NCI-H146 treated with DMSO at 0.1 percent for 48 hours (cell line): Measurements from ENCODE around the gene HAND1.
A peak's percentile ranks its signal among the peaks of the same experiment; 100 is the strongest.

ENCODE experiments used
- DNase-seq: peaks from one replicate; lab custom pipeline; 2025; ENCODE audit not compliant: unreplicated experiment; lab: John Stamatoyannopoulos, UW

Gene HAND1

GRCh38 chr5:154461531-154461930 is 16.5 kb downstream of the HAND1 start:
- DNase-seq = no peak

DNA sequence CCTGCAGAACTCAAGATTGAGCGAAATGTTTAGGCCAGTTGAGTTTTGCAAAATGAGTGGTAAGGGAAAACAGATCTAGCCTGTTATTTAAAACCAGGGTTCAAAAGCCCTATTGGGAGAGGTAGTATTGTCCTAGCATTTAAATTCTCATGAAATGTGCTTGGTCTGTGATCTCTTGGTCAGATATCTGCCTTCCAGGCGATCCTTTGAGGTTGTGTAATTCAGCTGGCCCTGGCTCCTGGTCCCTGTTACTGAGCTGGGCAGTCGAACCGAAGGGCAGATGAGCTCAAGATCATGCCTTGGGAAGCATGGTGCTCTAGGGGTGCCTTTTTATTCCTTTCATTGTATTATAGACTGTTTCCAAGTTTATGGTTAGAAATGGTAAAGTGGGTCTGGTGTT is 17.9 kb downstream of the HAND1 start:
- DNase-seq = no peak

- DNase-seq = no peak
Observed at GRCh38 chr5:154459015-154459414, 19.0 kb downstream of the HAND1 start.

DNA sequence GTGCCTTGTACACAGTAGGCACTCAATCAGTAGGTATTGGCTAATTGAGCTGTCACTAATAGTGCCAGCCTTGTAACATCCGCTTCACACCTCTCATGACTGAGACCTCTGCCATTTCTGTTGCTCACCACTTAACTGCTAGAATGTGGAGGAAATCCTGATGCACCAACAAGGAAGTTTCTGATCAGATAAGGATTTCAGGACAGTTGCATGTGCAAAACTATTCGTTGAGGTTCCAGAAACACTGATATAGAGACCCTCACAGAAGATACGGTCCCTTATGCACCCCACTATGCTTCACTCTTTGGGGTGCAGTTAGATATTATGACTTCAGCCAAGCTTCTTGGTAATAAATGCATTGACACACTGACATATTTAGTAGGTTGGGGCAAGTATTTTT is 21.5 kb downstream of the HAND1 start:
- no peak for DNase-seq

GRCh38 chr5:154455585-154455984 is 22.4 kb downstream of the HAND1 start:
- DNase-seq = no peak

- no peak for DNase-seq
Observed at GRCh38 chr5:154451957-154452356, 26.1 kb downstream of the HAND1 start.

DNA sequence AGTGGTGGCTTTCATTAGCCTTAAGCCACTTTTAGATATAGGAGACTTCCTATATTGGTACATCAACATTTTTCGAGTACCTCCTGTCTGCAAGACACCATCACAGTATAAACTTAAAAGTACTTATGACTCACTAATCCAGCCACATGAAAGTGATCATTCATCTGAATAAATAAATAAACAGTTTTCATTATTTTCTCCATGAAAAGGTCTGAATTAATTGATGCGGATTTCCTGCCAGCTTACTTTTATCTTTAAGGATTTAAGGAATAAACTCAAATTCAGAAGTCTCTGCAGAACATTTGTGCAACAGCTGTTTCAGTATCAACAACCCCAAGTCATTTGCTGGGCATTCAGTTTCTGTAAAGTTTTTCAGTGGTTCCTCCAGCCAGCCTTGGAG is 28.2 kb downstream of the HAND1 start:
- no peak for DNase-seq

GRCh38 chr5:154447089-154447725 is 30.8 kb downstream of the HAND1 start:
- no peak for DNase-seq

DNA sequence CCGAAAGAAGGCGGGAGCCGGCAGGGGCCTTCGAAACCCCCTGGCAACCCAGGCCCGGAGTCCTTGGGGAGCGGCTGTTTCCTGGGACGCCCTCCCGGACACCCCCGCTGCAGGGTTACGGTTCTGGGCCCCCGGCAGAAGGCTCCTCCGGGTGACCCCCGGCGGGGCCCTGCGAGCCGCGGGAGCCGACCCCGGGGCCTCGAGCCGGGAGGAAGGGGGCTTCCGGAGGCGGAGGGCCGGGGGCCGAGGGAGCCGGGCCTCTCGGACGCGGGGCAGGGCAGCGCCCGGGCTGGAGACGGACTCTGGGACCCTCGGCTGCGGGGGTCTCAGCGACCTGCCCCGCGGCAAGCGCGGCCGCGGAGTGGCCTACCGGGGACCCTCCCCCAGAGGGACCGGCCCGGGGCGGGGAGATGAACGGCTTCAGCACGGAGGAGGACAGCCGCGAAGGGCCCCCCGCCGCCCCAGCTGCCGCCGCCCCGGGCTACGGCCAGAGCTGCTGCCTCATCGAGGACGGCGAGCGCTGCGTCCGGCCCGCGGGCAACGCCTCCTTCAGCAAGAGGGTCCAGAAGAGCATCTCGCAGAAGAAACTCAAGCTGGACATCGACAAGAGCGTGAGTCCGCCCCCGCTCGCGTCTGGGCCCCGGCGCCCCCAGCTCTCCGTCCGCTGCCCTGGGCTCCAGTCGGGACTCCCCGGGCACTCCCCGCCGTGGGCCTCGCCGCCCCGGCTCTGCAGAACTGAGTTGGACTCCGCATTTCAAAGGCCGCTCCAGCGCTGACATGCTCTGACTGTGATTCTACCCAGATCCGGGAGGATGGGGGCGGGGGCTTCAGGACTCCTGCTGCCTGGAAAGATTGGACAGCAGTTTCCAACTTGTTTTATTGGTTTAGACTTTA is 31.6 kb downstream of the HAND1 start:
- DNase-seq = peak; percentile 2

DNA sequence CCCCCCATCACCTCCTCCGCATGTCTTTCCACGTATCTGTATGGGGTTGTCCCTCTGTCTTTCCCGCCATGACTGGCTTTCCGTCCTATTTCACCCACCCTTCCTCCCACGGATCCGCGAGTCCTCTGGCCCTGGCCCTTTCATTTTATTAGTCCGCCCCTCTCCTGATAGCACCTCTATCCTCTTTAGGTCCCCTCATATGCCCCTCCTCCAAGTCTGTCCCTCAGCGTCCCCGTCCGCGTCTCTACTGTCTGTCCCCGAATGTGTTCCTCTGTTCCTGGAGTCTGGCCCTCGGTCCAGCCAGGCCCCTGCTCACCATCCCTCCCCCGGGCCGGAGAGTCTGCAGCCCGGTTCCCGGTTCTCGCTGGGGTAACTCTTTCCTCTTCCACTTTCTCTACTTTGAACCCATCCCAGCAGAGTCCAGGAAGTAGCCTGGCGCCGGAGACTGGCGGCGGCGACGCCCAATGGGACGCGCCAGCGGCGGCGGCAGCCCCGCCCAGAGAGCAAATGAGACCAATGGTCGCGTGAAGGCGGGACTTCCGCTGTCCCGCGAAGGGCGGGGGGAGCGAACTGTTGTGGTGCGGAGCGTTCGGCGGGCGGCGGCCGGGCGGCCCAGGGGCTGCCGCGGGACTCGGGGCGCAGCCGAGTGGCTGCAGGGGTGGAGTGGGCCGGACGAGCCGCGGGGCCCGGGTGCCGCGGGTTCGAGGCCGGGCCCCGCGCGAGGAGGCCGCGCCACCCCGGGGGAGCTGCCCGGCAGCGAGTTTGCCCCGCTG is 32.4 kb downstream of the HAND1 start, which contains the start of gene SAP30L:
Gene SAP30L (plus strand): TSS at position 576 of the 773 bp plus-strand sequence. CDS start 608 bp downstream, outside the sequence.
- DNase-seq = peak; percentile 69

DNA sequence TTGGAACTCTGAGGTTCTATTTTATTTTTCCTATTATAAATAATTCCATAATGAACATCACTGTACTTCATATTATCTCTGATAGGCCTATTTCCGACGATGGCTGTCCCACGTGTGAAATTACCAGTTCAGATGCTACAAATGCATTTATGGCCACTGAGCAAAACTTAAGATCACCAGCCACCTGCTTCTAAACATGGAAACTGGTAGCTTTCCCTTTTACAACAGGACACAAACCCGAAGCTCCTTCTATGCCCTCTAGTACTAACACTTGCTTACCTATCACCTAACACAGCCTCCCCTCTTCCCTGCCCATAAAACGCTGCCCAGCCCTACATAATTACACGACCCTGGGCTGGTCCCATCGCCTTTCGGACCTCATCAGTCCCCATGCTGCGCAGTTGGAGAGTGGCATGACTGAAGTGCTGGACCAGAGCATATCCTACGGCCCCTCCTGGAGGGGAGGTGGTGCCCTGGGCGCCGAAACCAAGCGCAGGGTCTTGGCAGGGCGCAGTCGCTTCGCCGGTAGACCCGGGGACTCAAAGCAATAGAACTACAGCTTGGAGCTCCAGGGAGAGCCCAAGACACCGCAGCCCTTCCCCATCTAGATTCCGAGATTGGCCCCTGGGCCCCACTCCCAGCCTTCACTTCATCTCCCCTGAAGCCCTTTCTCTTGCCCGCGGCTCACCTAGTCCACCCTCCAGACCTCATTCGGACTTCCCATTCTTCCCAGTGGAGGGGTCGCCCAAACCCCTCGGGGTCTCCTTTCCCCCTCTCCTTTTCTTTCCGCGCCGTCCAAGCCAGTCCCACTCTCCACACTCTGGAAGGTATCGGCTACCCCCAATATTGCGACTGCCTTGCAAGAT is 33.2 kb downstream of the HAND1 start:
- no peak for DNase-seq

GRCh38 chr5:154442801-154443200 is 35.2 kb downstream of the HAND1 start:
- no peak for DNase-seq

GRCh38 chr5:154440540-154440939 is 37.5 kb downstream of the HAND1 start:
- DNase-seq = no peak

DNA sequence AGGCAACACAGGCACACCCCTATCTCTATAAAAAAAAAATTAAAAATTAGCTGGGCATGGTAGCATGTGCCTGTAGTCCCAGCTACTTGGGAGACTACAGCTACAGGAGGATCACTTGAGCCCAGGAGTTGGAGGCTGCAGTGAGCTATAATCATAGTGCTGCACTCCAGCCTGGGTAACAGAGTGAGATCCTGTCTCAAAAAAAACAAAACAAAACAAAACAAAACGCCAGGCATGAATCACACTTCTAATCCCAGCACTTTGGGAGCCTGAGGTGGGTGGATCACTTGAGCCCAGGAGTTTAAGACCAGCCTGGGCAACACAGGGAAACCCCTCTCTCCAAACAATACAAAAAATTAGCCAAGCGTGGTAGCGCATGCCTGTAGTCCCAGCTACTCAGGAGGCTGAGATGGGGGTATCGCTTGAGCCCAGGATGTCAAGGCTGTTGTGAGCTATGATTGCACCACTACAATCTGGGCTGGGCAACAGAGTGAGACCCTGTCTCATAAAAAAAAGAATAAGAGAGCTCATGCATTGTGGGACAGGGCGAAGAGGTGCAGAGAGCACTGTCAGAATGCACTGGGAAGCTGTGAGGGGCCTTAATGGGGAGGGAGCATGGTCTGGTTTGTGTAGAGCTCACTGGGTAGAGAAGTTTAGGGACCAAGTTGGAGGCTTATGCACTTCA is 40.6 kb downstream of the HAND1 start:
- DNase-seq = no peak

- DNase-seq = no peak
Observed at GRCh38 chr5:154435226-154435625, 42.8 kb downstream of the HAND1 start.

DNA sequence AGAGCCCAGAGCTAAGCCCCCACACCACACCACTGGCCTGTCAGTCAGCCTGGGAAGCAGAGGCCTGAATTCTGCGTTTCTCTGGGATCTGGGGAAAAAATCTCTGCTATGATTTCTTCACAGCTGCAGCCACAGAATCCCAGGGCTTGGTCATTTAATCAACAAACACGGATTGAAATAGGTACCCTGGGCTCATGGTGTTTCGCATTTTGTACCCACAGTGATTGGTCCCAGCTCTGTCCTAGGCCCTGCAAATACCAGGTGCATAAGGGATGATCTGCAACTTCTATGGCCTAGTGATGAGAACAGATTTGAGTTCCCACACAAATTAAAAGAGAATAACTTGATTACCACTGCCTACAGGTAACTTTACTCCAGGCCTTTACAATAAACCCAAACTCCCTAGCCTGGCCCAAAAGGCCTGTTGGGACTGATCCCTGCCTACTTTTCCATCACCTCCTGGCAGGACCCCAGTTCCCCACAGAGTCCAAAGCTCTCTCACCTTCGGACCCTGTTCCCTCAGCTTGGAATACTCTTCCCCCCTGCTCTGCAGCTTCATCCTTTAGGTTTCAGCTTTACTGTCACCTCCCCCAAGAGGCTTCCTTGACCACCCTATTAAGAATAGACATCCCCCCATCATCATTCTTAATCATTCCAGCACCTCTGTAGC is 46.9 kb downstream of the HAND1 start:
- DNase-seq = no peak

GRCh38 chr5:154430466-154430865 is 47.6 kb downstream of the HAND1 start:
- peak; percentile 1 for DNase-seq

- DNase-seq = no peak
Observed at GRCh38 chr5:154429341-154429740, 48.7 kb downstream of the HAND1 start.

GRCh38 chr5:154428208-154428607 is 49.8 kb downstream of the HAND1 start:
- DNase-seq = no peak
